Neural cell (in vitro differentiated cells): ENCODE data around the gene FARP2. TPM values are rescaled to one million over a fixed set of nuclear protein-coding genes. Genes with fewer than 3 reads are reported as not detected.

Experiments
- H2AFZ ChIP-seq: fragments of 200-600, 300-800 bp; sonication (generic), shearing (Covaris generic); 2 replicates; pipeline ENCODE4 v1.6.0; 2014; ENCODE audit warnings: low read depth, mild to moderate bottlenecking, antibody characterized with exemption, low read length, moderate library complexity
- H3F3A ChIP-seq: fragments of 200-600 bp; shearing (Covaris generic); 2 replicates; pipeline ENCODE4 v1.6.1; 2016; ENCODE audit warnings: mild to moderate bottlenecking, moderate library complexity, mixed read lengths, antibody characterized with exemption, low read length; ENCODE audit not compliant: insufficient read depth, poor library complexity, severe bottlenecking
- H3K27ac ChIP-seq: fragments of 200-600, 300-800 bp; sonication (generic), shearing (Covaris generic); 2 replicates; pipeline ENCODE4 v1.5.1; 2014; ENCODE audit warnings: mild to moderate bottlenecking, low read length, moderate library complexity
- H3K27me3 ChIP-seq: fragments of 300-800, 200-600 bp; sonication (generic), shearing (Covaris generic); 2 replicates; pipeline ENCODE4 v1.6.0; 2014; ENCODE audit warnings: mild to moderate bottlenecking, low read depth, low read length, moderate library complexity; ENCODE audit not compliant: insufficient read depth
- H3K36me3 ChIP-seq: fragments of 300-800, 200-600 bp; sonication (generic), shearing (Covaris generic); 2 replicates; pipeline ENCODE4 v1.5.1; 2014; ENCODE audit warnings: mild to moderate bottlenecking, antibody characterized with exemption, low read length, moderate library complexity; ENCODE audit not compliant: insufficient read depth
- H3K4me2 ChIP-seq: fragments of 300-800, 200-600 bp; sonication (generic), shearing (Covaris generic); 2 replicates; pipeline ENCODE4 v1.6.0; 2014; ENCODE audit warnings: mild to moderate bottlenecking, low read length
- H3K4me3 ChIP-seq: fragments of 300-800, 200-600 bp; sonication (generic), shearing (Covaris generic); 2 replicates; pipeline ENCODE4 v1.5.1; 2014; ENCODE audit warnings: mild to moderate bottlenecking, low read length, moderate library complexity
- H3K79me2 ChIP-seq: fragments of 200-600 bp; shearing (Covaris generic); replicated peaks from 2 replicates; pipeline ENCODE4 v1.6.0; 2014; ENCODE audit warnings: mild to moderate bottlenecking, low read length, moderate library complexity; ENCODE audit not compliant: insufficient read depth
- H3K9ac ChIP-seq: fragments of 300-800, 200-600 bp; sonication (generic), shearing (Covaris generic); 2 replicates; pipeline ENCODE4 v1.6.1; 2016; ENCODE audit warnings: mild to moderate bottlenecking, low read length, mixed read lengths
- H3K9me2 ChIP-seq: fragments of 200-600 bp; shearing (Covaris generic); 2 replicates; pipeline ENCODE4 v1.6.1; 2016; ENCODE audit warnings: mild to moderate bottlenecking, low read length, mixed read lengths; ENCODE audit not compliant: insufficient read depth
- H3K9me3 ChIP-seq: fragments of 200-600, 300-800 bp; sonication (generic), shearing (Covaris generic); 2 replicates; pipeline ENCODE4 v1.6.1; 2016; ENCODE audit warnings: mild to moderate bottlenecking, mixed run types, low read length, moderate library complexity, mixed read lengths
- H4K20me1 ChIP-seq: fragments of 200-600 bp; shearing (Covaris generic); 2 replicates; pipeline ENCODE4 v1.6.1; 2016; ENCODE audit warnings: mild to moderate bottlenecking, mixed run types; ENCODE audit not compliant: insufficient read depth
- EP300 ChIP-seq: fragments of 450-650 bp; conservative IDR thresholded peaks from 2 replicates; pipeline ENCODE4 v1.6.1; 2014; ENCODE audit warnings: antibody characterized with exemption, mild to moderate bottlenecking, moderate library complexity; ENCODE audit not compliant: poor library complexity, severe bottlenecking
- EZH2 ChIP-seq: fragments of 200-600, 300-800 bp; shearing (Covaris generic), sonication (generic); IDR thresholded peaks from 2 replicates; pipeline ENCODE4 v1.6.1; 2014; ENCODE audit warnings: antibody characterized with exemption, low read length, borderline replicate concordance, mild to moderate bottlenecking; ENCODE audit not compliant: insufficient read depth, poor library complexity, severe bottlenecking
- MXI1 ChIP-seq: fragments of 450-650 bp; conservative IDR thresholded peaks from 2 replicates; pipeline ENCODE4 v1.6.1; 2014; ENCODE audit warnings: antibody characterized with exemption, mild to moderate bottlenecking; ENCODE audit not compliant: poor library complexity, severe bottlenecking
- POLR2AphosphoS5 ChIP-seq: IDR thresholded peaks from 2 replicates; pipeline ENCODE4 v1.6.1; 2012
- RAD21 ChIP-seq: fragments of 450-650 bp; conservative IDR thresholded peaks from 2 replicates; pipeline ENCODE4 v1.6.1; 2014; ENCODE audit warnings: antibody characterized with exemption, mild to moderate bottlenecking, moderate library complexity
- SMC3 ChIP-seq: fragments of 450-650 bp; conservative IDR thresholded peaks from 2 replicates; pipeline ENCODE4 v1.6.1; 2014; ENCODE audit warnings: antibody characterized with exemption, mild to moderate bottlenecking, moderate library complexity; ENCODE audit not compliant: poor library complexity
- TAF1 ChIP-seq: IDR thresholded peaks from 2 replicates; pipeline ENCODE4 v1.6.1; 2012; ENCODE audit warnings: low read depth
- polyA minus RNA-seq: library from RNA; depleted of rRNA, polyadenylated mRNA; stranded (reverse); fragments of >200 nt; gene quantifications from 2 replicates; pipeline ENCODE4 v1.2.3, GENCODE V29; 2014
- polyA plus RNA-seq: library from polyadenylated mRNA; depleted of rRNA; stranded (reverse); fragments of >200 nt; gene quantifications from 2 replicates; pipeline ENCODE4 v1.2.3, GENCODE V29; 2014
- TF ChIP-seq, protein P1 (sequence below): IDR thresholded peaks from 2 replicates; pipeline ENCODE4 v1.6.1; 2012; ENCODE audit warnings: borderline replicate concordance
- TF ChIP-seq, protein P2 (sequence below): fragments of 450-650 bp; IDR thresholded peaks from 2 replicates; pipeline ENCODE4 v1.5.1; 2014; ENCODE audit warnings: antibody characterized with exemption, mild to moderate bottlenecking, moderate library complexity; ENCODE audit not compliant: poor library complexity, severe bottlenecking

The FARP2 gene, protein sequence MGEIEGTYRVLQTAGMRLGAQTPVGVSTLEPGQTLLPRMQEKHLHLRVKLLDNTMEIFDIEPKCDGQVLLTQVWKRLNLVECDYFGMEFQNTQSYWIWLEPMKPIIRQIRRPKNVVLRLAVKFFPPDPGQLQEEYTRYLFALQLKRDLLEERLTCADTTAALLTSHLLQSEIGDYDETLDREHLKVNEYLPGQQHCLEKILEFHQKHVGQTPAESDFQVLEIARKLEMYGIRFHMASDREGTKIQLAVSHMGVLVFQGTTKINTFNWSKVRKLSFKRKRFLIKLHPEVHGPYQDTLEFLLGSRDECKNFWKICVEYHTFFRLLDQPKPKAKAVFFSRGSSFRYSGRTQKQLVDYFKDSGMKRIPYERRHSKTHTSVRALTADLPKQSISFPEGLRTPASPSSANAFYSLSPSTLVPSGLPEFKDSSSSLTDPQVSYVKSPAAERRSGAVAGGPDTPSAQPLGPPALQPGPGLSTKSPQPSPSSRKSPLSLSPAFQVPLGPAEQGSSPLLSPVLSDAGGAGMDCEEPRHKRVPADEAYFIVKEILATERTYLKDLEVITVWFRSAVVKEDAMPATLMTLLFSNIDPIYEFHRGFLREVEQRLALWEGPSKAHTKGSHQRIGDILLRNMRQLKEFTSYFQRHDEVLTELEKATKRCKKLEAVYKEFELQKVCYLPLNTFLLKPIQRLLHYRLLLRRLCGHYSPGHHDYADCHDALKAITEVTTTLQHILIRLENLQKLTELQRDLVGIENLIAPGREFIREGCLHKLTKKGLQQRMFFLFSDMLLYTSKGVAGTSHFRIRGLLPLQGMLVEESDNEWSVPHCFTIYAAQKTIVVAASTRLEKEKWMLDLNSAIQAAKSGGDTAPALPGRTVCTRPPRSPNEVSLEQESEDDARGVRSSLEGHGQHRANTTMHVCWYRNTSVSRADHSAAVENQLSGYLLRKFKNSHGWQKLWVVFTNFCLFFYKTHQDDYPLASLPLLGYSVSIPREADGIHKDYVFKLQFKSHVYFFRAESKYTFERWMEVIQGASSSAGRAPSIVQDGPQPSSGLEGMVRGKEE
- 13.1 and 13.3 TPM in 2 replicates for polyA plus RNA-seq
- 31.2 and 37.5 TPM in 2 replicates for polyA minus RNA-seq

DNA sequence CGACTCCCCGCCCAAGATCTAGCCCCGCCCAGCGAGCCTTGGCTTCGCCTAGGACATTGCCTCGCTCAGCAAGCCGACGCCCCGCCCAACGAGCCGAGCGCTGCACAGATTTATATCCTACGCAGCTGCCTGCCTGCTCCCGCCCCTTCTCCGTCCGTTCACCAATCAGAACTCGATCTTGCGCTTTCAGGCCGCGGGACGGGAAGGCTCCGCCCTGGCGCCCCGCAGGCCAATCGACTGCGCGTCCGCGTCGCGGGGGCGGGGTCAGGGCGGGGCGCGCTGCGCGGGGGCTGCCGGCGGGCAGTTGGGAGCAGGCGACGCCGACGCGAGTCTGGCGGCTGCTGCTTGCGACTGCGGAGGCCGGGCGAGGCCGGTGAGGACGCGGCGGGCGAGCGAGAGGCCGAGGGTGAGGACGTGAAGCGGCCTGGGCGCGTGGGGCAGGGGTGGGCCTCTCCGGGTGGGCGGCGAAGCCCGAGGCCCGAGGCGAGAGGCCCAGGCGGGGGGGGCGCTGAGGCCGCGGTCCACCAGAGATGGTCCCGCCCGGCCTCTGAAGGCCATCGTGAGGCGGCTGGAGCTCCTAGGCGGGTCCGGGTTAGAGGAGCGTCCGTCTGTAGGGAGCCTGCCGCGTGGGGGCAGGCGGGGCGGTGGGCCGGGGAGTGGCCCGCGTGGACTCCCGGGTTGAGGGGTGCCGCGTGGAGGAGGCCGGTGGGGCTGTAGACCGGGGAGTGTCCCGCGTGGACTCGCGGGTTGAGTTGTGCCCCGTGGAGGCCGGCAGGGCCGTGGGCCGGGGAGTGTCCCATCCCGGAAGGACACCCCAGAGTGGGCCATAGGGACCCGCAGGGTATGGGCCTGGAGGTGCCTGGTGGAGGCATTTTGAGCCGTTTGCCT is at the start of gene FARP2:
Gene FARP2 (plus strand): TSS at position 303 of the 888 bp plus-strand sequence. CDS start 16,823 bp downstream, outside the sequence.
- H3K9me2 ChIP-seq = no peaks in the 10 kb centered on the region
- no peak within 1 kb of the TSS for H2AFZ ChIP-seq
- H3K79me2 ChIP-seq = peaks cover 34% of the 10 kb centered on the region

More for the DNA sequence above, at the start of gene FARP2:
- Histone ChIP-seq H3K36me3 (peaks cover 7% of the 10 kb centered on the region), H4K20me1 (no peaks in the 10 kb centered on the region), H3K9me3 (no peaks in the 10 kb centered on the region), H3K9ac (peak within 1 kb of the TSS; percentile 64), H3K27me3 (no peaks in the 10 kb centered on the region), H3K4me3 (peak within 1 kb of the TSS; percentile 87), H3K4me2 (peak within 1 kb of the TSS; percentile 60), H3F3A (no peaks in the 10 kb centered on the region), H3K27ac (peak within 1 kb of the TSS; percentile 16)
- TF ChIP-seq SMC3 (no peak), POLR2AphosphoS5 (peak; percentile 80), MXI1 (peak; percentile 69), EZH2 (no peak), TAF1 (peak; percentile 61), EP300 (peak; percentile 20), RAD21 (peak; percentile 20)
- TF ChIP-seq, protein P1, sequence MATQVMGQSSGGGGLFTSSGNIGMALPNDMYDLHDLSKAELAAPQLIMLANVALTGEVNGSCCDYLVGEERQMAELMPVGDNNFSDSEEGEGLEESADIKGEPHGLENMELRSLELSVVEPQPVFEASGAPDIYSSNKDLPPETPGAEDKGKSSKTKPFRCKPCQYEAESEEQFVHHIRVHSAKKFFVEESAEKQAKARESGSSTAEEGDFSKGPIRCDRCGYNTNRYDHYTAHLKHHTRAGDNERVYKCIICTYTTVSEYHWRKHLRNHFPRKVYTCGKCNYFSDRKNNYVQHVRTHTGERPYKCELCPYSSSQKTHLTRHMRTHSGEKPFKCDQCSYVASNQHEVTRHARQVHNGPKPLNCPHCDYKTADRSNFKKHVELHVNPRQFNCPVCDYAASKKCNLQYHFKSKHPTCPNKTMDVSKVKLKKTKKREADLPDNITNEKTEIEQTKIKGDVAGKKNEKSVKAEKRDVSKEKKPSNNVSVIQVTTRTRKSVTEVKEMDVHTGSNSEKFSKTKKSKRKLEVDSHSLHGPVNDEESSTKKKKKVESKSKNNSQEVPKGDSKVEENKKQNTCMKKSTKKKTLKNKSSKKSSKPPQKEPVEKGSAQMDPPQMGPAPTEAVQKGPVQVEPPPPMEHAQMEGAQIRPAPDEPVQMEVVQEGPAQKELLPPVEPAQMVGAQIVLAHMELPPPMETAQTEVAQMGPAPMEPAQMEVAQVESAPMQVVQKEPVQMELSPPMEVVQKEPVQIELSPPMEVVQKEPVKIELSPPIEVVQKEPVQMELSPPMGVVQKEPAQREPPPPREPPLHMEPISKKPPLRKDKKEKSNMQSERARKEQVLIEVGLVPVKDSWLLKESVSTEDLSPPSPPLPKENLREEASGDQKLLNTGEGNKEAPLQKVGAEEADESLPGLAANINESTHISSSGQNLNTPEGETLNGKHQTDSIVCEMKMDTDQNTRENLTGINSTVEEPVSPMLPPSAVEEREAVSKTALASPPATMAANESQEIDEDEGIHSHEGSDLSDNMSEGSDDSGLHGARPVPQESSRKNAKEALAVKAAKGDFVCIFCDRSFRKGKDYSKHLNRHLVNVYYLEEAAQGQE = peak; percentile 60
- TF ChIP-seq, protein P2, sequence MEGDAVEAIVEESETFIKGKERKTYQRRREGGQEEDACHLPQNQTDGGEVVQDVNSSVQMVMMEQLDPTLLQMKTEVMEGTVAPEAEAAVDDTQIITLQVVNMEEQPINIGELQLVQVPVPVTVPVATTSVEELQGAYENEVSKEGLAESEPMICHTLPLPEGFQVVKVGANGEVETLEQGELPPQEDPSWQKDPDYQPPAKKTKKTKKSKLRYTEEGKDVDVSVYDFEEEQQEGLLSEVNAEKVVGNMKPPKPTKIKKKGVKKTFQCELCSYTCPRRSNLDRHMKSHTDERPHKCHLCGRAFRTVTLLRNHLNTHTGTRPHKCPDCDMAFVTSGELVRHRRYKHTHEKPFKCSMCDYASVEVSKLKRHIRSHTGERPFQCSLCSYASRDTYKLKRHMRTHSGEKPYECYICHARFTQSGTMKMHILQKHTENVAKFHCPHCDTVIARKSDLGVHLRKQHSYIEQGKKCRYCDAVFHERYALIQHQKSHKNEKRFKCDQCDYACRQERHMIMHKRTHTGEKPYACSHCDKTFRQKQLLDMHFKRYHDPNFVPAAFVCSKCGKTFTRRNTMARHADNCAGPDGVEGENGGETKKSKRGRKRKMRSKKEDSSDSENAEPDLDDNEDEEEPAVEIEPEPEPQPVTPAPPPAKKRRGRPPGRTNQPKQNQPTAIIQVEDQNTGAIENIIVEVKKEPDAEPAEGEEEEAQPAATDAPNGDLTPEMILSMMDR = no peak
